ENCODE measurements around the gene SLC37A1. TPM values are rescaled to one million over a fixed set of nuclear protein-coding genes. Genes with fewer than 3 reads are reported as not detected.

Gene SLC37A1
- total and polyA plus RNA-seq, 2 donors: 5.7 to 7.9 TPM

- Histone ChIP-seq H3K27ac (ENCODE audit: low read depth) (no peak overlapping the region), H3K36me3 (ENCODE audit: insufficient read depth) (no peaks in the 10 kb centered on the region), H3K4me3 (ENCODE audit: low read depth, low read length) (no peak overlapping the region), H3K4me1 (ENCODE audit: insufficient read depth) (peaks cover 1% of the 10 kb centered on the region)
- WGBS: 62% methylated on average over 18 of the region's 18 CpGs
- DNase-seq (ENCODE audit: extremely low spot score): no peak
Measured at GRCh38 chr21:42532466-42533181, 19.0 kb downstream of the SLC37A1 start.

- no peaks in the 10 kb centered on the region for H3K4me1 ChIP-seq (ENCODE audit: insufficient read depth)
- H3K36me3 ChIP-seq (ENCODE audit: insufficient read depth): no peaks in the 10 kb centered on the region
- 95% methylated on average over 13 of the region's 13 CpGs for WGBS
- H3K27ac ChIP-seq (ENCODE audit: low read depth): no peak overlapping the region
- DNase-seq (ENCODE audit: extremely low spot score): no peak
- H3K4me3 ChIP-seq (ENCODE audit: low read depth, low read length): no peak overlapping the region
Measured at GRCh38 chr21:42533306-42533962, 19.8 kb downstream of the SLC37A1 start.

- no peak overlapping the region for H3K4me3 ChIP-seq (ENCODE audit: low read depth, low read length)
- 90% methylated on average over 4 of the region's 4 CpGs for WGBS
Measured at GRCh38 chr21:42533963-42534355, 20.3 kb downstream of the SLC37A1 start.

GRCh38 chr21:42534421-42535378 is 21.0 kb downstream of the SLC37A1 start:
- DNase-seq (ENCODE audit: extremely low spot score): no peak
- Histone ChIP-seq H3K27ac (ENCODE audit: low read depth) (no peak overlapping the region), H3K36me3 (ENCODE audit: insufficient read depth) (no peaks in the 10 kb centered on the region), H3K4me1 (ENCODE audit: insufficient read depth) (no peaks in the 10 kb centered on the region), H3K4me3 (ENCODE audit: low read depth, low read length) (no peak overlapping the region)
- 64% methylated on average over 28 of the region's 28 CpGs for WGBS

More at GRCh38 chr21:42533963-42534355, 20.3 kb downstream of the SLC37A1 start:
- no peaks in the 10 kb centered on the region for H3K4me1 ChIP-seq (ENCODE audit: insufficient read depth)
- H3K36me3 ChIP-seq (ENCODE audit: insufficient read depth): no peaks in the 10 kb centered on the region
- H3K27ac ChIP-seq (ENCODE audit: low read depth): no peak overlapping the region
- no peak for DNase-seq (ENCODE audit: extremely low spot score)

- Histone ChIP-seq H3K4me1 (ENCODE audit: insufficient read depth) (no peaks in the 10 kb centered on the region), H3K36me3 (ENCODE audit: insufficient read depth) (no peaks in the 10 kb centered on the region), H3K27ac (ENCODE audit: low read depth) (no peak overlapping the region), H3K4me3 (ENCODE audit: low read depth, low read length) (no peak overlapping the region)
- no peak for DNase-seq (ENCODE audit: extremely low spot score)
- 75% methylated on average over 17 of the region's 17 CpGs for WGBS
Measured at GRCh38 chr21:42535602-42536171, 22.0 kb downstream of the SLC37A1 start.

- Histone ChIP-seq H3K36me3 (ENCODE audit: insufficient read depth) (no peaks in the 10 kb centered on the region), H3K27ac (ENCODE audit: low read depth) (no peak overlapping the region), H3K4me3 (ENCODE audit: low read depth, low read length) (no peak overlapping the region), H3K4me1 (ENCODE audit: insufficient read depth) (no peaks in the 10 kb centered on the region)
- no peak for DNase-seq (ENCODE audit: extremely low spot score)
- whole genome bisulfite sequencing: 95% methylated on average over 8 of the region's 8 CpGs
Measured at GRCh38 chr21:42536601-42537000, 22.9 kb downstream of the SLC37A1 start.

GRCh38 chr21:42537106-42537742 is 23.6 kb downstream of the SLC37A1 start:
- 73% methylated on average over 4 of the region's 4 CpGs for WGBS
- H3K4me3 ChIP-seq (ENCODE audit: low read depth, low read length): no peak overlapping the region
- no peaks in the 10 kb centered on the region for H3K4me1 ChIP-seq (ENCODE audit: insufficient read depth)
- H3K36me3 ChIP-seq (ENCODE audit: insufficient read depth): no peaks in the 10 kb centered on the region
- no peak overlapping the region for H3K27ac ChIP-seq (ENCODE audit: low read depth)
- DNase-seq (ENCODE audit: extremely low spot score): no peak

GRCh38 chr21:42538479-42539275 is 25.0 kb downstream of the SLC37A1 start:
- Histone ChIP-seq H3K36me3 (ENCODE audit: insufficient read depth) (no peaks in the 10 kb centered on the region), H3K27ac (ENCODE audit: low read depth) (no peak overlapping the region), H3K4me1 (ENCODE audit: insufficient read depth) (no peaks in the 10 kb centered on the region), H3K4me3 (ENCODE audit: low read depth, low read length) (no peak overlapping the region)
- DNase-seq (ENCODE audit: extremely low spot score): no peak
- WGBS: 67% methylated on average over 10 of the region's 10 CpGs

- H3K36me3 ChIP-seq (ENCODE audit: insufficient read depth): no peaks in the 10 kb centered on the region
- no peak overlapping the region for H3K27ac ChIP-seq (ENCODE audit: low read depth)
- DNase-seq (ENCODE audit: extremely low spot score): no peak
- H3K4me1 ChIP-seq (ENCODE audit: insufficient read depth): no peaks in the 10 kb centered on the region
- no peak overlapping the region for H3K4me3 ChIP-seq (ENCODE audit: low read depth, low read length)
- 79% methylated on average over 17 of the region's 17 CpGs for WGBS
Measured at GRCh38 chr21:42539342-42539741, 25.7 kb downstream of the SLC37A1 start.

- Histone ChIP-seq H3K36me3 (ENCODE audit: insufficient read depth) (no peaks in the 10 kb centered on the region), H3K27ac (ENCODE audit: low read depth) (no peak overlapping the region), H3K4me3 (ENCODE audit: low read depth, low read length) (no peak overlapping the region), H3K4me1 (ENCODE audit: insufficient read depth) (no peaks in the 10 kb centered on the region)
- DNase-seq (ENCODE audit: extremely low spot score): no peak
- WGBS: 73% methylated on average over 7 of the region's 7 CpGs
Measured at GRCh38 chr21:42539931-42540343, 26.3 kb downstream of the SLC37A1 start.

GRCh38 chr21:42540396-42540795 is 26.7 kb downstream of the SLC37A1 start:
- Histone ChIP-seq H3K4me3 (ENCODE audit: low read depth, low read length) (no peak overlapping the region), H3K36me3 (ENCODE audit: insufficient read depth) (no peaks in the 10 kb centered on the region), H3K27ac (ENCODE audit: low read depth) (no peak overlapping the region), H3K4me1 (ENCODE audit: insufficient read depth) (no peaks in the 10 kb centered on the region)
- WGBS: 86% methylated on average over 8 of the region's 8 CpGs
- no peak for DNase-seq (ENCODE audit: extremely low spot score)

- H3K36me3 ChIP-seq (ENCODE audit: insufficient read depth): no peaks in the 10 kb centered on the region
- H3K4me1 ChIP-seq (ENCODE audit: insufficient read depth): no peaks in the 10 kb centered on the region
- no peak overlapping the region for H3K27ac ChIP-seq (ENCODE audit: low read depth)
- WGBS: 88% methylated on average over 12 of the region's 12 CpGs
- DNase-seq (ENCODE audit: extremely low spot score): no peak
- H3K4me3 ChIP-seq (ENCODE audit: low read depth, low read length): no peak overlapping the region
Measured at GRCh38 chr21:42541174-42541573, 27.5 kb downstream of the SLC37A1 start.

Data from urinary bladder (tissue), 4 donors.